HEK293T (cell line): Measurements from ENCODE around the gene DOCK1.

Experiments
- ARNT ChIP-seq: fragments of 450-650 bp; IDR thresholded peaks from 2 replicates; pipeline ENCODE4 v1.6.1; 2017; ENCODE audit warnings: mild to moderate bottlenecking
- BHLHE40 ChIP-seq: fragments of 450-650 bp; IDR thresholded peaks from 2 replicates; pipeline ENCODE4 v1.6.1; 2016; ENCODE audit warnings: mild to moderate bottlenecking, moderate library complexity, borderline replicate concordance
- ELF4 ChIP-seq: fragments of 450-650 bp; IDR thresholded peaks from 2 replicates; pipeline ENCODE4 v1.6.1; 2017; ENCODE audit warnings: antibody characterized with exemption
- FOXM1 ChIP-seq: fragments of 450-650 bp; IDR thresholded peaks from 2 replicates; pipeline ENCODE4 v1.6.1; 2017; ENCODE audit warnings: mild to moderate bottlenecking, borderline replicate concordance
- HDGF ChIP-seq: fragments of 450-650 bp; IDR thresholded peaks from 2 replicates; pipeline ENCODE4 v1.6.1; 2017; ENCODE audit warnings: antibody characterized with exemption, borderline replicate concordance
- NFRKB ChIP-seq: fragments of 450-650 bp; IDR thresholded peaks from 2 replicates; pipeline ENCODE4 v1.6.1; 2016; ENCODE audit warnings: mild to moderate bottlenecking, moderate library complexity
- SP1 ChIP-seq: fragments of 450-650 bp; IDR thresholded peaks from 2 replicates; pipeline ENCODE4 v1.6.1; 2017
- ZNF384 ChIP-seq: fragments of 450-650 bp; IDR thresholded peaks from 2 replicates; pipeline ENCODE4 v1.6.1; 2016

DNA sequence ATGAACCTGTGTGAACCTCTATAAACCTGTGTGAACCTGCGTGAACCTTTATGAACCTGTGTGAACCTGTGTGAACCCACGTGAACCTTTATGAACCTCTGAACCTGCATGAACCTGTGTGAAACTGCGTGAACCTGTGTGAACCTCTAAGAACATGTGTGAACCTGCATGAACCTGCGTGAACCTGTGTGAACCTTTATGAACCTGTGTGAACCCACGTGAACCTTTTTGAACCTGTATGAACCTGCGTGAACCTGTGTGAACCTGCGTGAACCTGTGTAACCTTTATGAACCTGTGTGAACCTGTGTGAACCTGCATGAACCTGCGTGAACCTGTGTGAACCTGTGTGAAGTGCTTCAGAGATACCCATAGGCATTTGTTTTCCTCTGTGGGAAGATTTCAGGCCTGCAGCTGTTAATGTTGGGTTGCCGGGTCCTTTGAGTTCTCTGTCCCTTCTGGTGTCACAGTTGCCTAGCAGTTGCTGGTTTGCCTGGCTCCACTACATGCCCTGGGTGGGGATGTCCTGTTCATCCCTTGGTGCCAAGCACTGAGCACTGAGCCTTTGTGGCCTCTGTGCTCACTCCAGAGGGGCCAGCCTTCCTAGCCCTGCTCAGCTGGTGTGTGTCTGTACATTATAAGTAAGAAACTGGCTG, 97.9 kb downstream of the DOCK1 start:
- no peak for TF ChIP-seq FOXM1
- TF ChIP-seq BHLHE40: no peak
- no peak for TF ChIP-seq NFRKB
- TF ChIP-seq SP1: no peak
- no peak for TF ChIP-seq ARNT
- TF ChIP-seq ZNF384: no peak
- no peak for TF ChIP-seq ELF4
- no peak for TF ChIP-seq HDGF
